ENCODE measurements around the gene SERTAD1.
A peak's percentile ranks its signal among the peaks of the same experiment; 100 is the strongest.
"Not testable (repeated sequence)": the region's sequence is repeated elsewhere in the genome, so short reads cannot be mapped to it uniquely, and the experiment has no call there.

SERTAD1 gene

GRCh38 chr19:40422748-40423566 lies 2.8 kb downstream of the SERTAD1 start:
- no peak for DNase-seq (ENCODE audit: low read depth in 2 of 2)

GRCh38 chr19:40421993-40422747 lies 3.6 kb downstream of the SERTAD1 start:
- DNase-seq (ENCODE audit: low read depth in 2 of 2) = no peak

GRCh38 chr19:40420766-40421765 lies 4.7 kb downstream of the SERTAD1 start:
- peak; percentile 56 to 63 for DNase-seq (ENCODE audit: low read depth in 2 of 2)

- DNase-seq (ENCODE audit: low read depth in 2 of 2) = no peak
Measured at GRCh38 chr19:40420451-40420765, 5.4 kb downstream of the SERTAD1 start.

GRCh38 chr19:40419780-40420179 lies 6.0 kb downstream of the SERTAD1 start:
- DNase-seq (ENCODE audit: low read depth in 2 of 2) = no peak

GRCh38 chr19:40419066-40419612 lies 6.7 kb downstream of the SERTAD1 start:
- no peak for DNase-seq (ENCODE audit: low read depth in 2 of 2)

GRCh38 chr19:40418040-40418439 lies 7.8 kb downstream of the SERTAD1 start:
- DNase-seq (ENCODE audit: low read depth in 2 of 2) = no peak

- no peak for DNase-seq (ENCODE audit: low read depth in 2 of 2)
Measured at GRCh38 chr19:40417643-40417981, 8.2 kb downstream of the SERTAD1 start.

- no peak for DNase-seq (ENCODE audit: low read depth in 2 of 2)
Measured at GRCh38 chr19:40416918-40417642, 8.7 kb downstream of the SERTAD1 start.

- DNase-seq (ENCODE audit: low read depth in 2 of 2) = no peak
Measured at GRCh38 chr19:40415768-40416167, 10.0 kb downstream of the SERTAD1 start.

- DNase-seq (ENCODE audit: low read depth in 2 of 2) = no peak
Measured at GRCh38 chr19:40414542-40415535, 11.0 kb downstream of the SERTAD1 start.

- DNase-seq (ENCODE audit: low read depth in 2 of 2) = no peak
Measured at GRCh38 chr19:40413291-40413845, 12.4 kb downstream of the SERTAD1 start, which contains the start of gene PRX. PRX (minus strand) TSS chr19:40413378; CDS start chr19:40407932, 5,446 bp downstream.

GRCh38 chr19:40412866-40413265 lies 12.9 kb downstream of the SERTAD1 start:
- no peak for DNase-seq (ENCODE audit: low read depth in 2 of 2)

GRCh38 chr19:40411958-40412499 lies 13.8 kb downstream of the SERTAD1 start:
- DNase-seq (ENCODE audit: low read depth in 2 of 2) = no peak

GRCh38 chr19:40411125-40411842 lies 14.5 kb downstream of the SERTAD1 start:
- DNase-seq (ENCODE audit: low read depth in 2 of 2) = no peak

- DNase-seq (ENCODE audit: low read depth in 2 of 2) = no peak
Measured at GRCh38 chr19:40410030-40410389, 15.8 kb downstream of the SERTAD1 start.

GRCh38 chr19:40408598-40408925 lies 17.2 kb downstream of the SERTAD1 start:
- not testable (repeated sequence) for DNase-seq (ENCODE audit: low read depth in 2 of 2)

- DNase-seq (ENCODE audit: low read depth in 2 of 2) = no peak
Measured at GRCh38 chr19:40407714-40408597, 17.8 kb downstream of the SERTAD1 start.

Measured in activated CD4-positive, alpha-beta T cell treated with anti-CD3 and anti-CD28 coated beads for 24 hours (primary cell).